HG02571 (cell line): Measurements from ENCODE around the gene ARMCX6.
"Not testable (repeated sequence)": the region's sequence is repeated elsewhere in the genome, so short reads cannot be mapped to it uniquely, and the experiment has no call there.

ENCODE experiments used
- ATAC-seq: cut with Tn5 transposase; IDR thresholded peaks from one replicate; pipeline ENCODE4 v1.9.1; 2021; ENCODE audit warnings: mild to moderate bottlenecking, moderate library complexity; ENCODE audit not compliant: unreplicated experiment

Gene ARMCX6

DNA sequence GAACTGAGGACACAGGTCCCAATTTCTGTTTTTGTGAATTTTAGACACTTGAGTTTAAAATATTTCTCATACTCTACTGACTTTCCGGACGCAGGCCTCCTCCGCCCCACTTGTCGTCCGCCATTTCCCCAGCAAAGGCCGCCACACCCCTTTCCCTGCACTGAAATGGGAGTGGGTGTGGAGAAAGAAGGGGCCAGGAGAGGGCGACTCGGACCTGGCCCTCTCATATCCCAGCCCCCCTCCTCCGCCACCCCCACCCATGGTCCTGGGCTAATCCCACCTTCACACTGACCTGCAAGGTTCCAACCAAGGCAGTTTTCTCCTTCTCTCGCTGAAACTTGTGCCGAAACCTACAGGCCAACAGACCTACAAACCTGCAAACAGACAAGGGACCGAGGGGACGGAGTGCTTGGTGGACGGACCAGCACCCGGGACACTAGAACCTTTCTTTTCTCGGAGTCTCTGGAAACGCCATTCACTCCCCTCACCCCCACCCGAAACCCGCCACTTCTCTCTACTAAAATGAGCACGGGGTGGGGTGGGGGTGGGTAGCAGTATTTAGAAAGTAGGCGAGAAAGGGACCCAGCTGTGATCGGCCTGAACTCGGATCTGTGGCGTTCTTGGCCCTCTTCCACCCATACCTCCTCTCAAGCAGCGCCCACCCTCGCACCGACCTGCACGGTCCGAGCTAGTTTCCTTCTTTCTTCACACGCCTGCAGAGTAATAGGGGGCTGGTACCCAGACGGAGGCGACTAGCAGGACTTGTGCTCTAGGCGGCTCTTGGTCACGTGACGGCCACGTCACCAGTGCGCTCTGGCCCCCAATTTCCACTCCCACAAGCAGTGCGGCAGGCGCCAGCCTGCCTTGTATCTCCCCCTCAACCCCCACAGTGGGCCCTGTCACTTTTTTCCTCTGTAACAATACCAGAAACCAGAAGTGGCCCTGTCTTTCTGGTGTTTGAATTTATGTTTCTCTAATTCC, at the start of gene ARMCX6:
ARMCX6 (minus strand) TSS at position 790 of the 981 bp plus-strand sequence. CDS start 1,380 bp downstream, outside the sequence.
- ATAC-seq, result peak; percentile 92

DNA sequence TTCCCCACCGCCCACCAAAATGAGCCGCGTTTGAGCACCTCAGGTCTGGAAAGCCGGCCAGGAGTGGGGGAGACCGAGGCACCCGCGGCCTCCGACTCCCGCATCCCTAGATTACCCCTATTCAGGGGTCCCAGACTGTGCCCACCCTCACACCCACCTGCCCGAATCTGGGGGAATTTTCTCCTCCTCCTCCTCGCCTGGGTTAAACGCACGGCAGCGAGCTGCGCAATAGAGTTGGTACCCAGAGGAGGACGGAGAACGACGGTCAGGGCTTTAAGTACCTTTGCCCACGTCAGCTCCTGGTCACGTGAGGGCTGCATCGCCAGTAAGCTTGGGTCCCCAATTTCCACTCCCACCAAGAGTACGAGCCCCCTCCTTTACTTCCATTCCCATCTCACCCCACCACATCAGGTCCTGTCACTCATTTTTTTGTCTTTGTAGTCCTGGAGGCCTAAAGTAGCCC, 41.8 kb upstream of the ARMCX6 start, which contains the start of gene ARMCX2:
ARMCX2 (minus strand) TSS at position 250 of the 463 bp plus-strand sequence. CDS start 2,262 bp downstream, outside the sequence.
- ATAC-seq, result peak; percentile 68

DNA sequence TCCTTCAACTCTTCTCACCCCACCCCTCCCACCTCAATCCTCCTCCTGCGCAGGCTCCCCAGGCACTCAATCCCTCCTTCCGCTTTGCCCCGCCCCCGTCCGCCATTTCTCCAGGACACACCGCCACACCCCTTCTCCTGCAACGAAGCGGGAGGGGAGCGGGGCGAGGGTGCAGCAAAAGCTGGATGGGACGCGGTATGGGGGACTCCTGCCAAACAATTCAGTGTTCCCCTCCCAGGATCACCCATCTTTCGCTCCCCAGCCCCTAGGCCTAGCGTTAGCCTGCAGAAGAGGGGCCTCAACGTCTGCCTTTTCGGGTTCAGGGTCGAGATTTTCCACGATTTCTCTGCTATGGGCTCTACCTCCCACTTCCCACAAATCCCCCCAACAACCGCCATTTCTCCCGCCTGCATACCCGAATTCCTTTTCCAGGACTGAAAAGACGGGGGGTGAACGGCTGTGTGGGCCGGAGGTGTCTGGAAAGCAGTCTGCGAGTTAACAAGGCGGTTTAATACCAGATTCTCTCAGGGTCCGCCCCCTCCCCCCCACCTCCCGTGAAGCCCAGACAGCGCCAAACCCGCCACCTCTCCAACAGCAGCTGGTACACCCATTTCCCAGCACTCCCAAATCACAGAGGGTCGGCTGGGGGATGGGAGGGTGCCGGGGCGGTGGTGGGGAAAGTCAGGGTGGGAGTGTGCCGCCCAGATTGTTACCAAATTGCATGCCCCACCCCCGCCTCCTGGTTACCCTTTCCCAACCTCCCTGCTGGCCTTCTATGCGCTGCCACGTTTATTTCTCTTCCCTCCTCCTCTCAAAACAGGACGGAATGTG, 41.1 kb upstream of the ARMCX6 start:
- ATAC-seq, result peak; percentile 56

GRCh38 chrX:101657495-101657894, 39.7 kb upstream of the ARMCX6 start:
- ATAC-seq, result no peak

DNA sequence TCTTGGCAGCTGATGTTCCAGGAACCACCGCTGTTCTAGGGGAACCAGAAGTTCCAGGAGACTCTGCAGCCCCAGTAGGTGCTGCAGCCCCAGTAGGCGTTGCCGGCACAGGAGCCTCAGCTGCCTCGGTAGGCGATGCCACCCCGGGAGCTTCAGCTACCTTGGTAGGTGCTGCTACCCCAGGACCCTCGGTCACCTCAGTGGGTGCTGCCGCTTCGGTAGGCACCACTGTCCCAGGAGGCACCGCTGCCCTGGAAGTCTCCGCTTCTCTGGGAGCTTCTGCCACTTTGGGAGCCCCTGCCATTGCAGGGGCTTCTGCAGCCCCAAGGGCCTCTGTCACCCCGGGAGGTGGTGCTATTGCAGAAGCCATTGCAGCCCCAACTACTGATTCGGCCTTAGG, 39.0 kb upstream of the ARMCX6 start:
- no peak for ATAC-seq

DNA sequence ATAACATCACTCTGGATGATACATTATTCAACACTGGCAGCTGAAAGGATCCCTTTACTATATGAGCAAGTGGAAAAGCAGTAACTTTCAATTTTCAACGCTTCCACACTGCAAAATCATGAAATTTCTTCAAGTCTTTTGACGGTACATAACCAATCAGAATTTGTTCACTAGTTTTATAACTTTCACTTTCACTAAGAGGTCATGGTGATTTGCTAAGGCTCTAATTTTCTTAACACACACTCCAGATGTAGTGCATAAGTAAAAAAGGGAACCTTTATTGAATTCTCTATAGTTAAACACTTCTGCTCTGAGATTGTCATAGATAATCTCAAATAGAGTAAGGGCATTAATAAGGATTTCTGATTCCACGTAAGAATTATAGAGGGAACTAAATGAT, 37.7 kb upstream of the ARMCX6 start:
- no peak for ATAC-seq

DNA sequence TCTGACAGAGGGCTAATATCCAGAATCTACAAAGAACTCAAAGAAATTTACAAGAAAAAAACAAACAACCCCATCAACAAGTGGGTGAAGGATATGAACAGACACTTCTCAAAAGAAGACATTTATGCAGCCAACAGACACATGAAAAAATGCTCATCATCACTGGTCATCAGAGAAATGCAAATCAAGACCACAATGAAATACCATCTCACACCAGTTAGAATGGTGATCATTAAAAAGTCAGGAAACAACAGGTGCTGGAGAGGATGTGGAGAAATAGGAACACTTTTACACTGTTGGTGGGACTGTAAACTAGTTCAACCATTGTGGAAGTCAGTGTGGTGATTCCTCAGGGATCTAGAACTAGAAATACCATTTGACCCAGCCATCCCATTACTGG, 29.9 kb upstream of the ARMCX6 start:
- ATAC-seq, result not testable (repeated sequence)

- ATAC-seq, result no peak
Observed at GRCh38 chrX:101642093-101642492, 24.3 kb upstream of the ARMCX6 start.

DNA sequence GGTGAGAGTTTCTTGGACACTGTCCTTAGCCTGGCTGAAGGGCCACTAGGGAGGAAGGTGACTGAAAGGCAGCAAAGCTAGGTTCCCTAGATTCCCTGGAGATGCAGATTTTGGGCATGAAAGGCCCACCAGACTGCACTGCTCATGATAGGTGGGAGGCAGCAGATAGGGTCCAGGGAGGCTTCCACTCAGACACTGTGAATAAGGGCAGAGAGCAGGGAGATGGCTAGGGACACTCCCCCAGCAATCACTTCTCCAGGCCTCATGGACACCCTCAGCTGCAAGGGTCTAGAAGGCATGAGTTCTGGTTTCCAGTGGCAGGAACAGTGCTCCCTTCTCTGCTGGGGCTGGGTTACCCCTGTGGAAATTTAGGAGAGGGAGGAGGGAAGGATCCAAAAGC, 21.8 kb upstream of the ARMCX6 start:
- no peak for ATAC-seq

GRCh38 chrX:101619364-101619763, 1.6 kb upstream of the ARMCX6 start:
- no peak for ATAC-seq

- ATAC-seq, result no peak
Observed at GRCh38 chrX:101605728-101606127, 12.1 kb downstream of the ARMCX6 start.

- no peak for ATAC-seq
Observed at GRCh38 chrX:101605146-101605545, 12.7 kb downstream of the ARMCX6 start.

- no peak for ATAC-seq
Observed at GRCh38 chrX:101602077-101602476, 15.7 kb downstream of the ARMCX6 start.

DNA sequence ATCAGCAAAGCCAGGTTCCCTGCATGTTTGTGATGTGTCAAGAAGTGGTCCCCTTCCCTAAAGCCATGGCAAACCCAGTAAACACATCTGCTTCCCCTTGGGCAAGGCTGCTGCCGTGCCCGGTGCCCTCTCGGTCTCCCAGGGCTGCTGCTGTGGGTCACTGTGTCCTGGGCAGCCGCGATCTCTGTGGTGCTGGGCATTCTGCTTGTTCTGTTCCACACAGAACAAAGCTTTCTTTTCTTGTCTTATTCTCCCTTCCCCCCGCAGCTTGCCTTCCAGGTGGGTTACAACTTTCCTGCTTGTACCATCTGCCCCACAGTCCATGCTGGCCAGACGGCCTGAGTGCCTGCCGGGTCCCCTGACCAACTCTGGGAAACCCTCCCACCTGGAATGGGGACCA, 18.2 kb downstream of the ARMCX6 start:
- not testable (repeated sequence) for ATAC-seq

DNA sequence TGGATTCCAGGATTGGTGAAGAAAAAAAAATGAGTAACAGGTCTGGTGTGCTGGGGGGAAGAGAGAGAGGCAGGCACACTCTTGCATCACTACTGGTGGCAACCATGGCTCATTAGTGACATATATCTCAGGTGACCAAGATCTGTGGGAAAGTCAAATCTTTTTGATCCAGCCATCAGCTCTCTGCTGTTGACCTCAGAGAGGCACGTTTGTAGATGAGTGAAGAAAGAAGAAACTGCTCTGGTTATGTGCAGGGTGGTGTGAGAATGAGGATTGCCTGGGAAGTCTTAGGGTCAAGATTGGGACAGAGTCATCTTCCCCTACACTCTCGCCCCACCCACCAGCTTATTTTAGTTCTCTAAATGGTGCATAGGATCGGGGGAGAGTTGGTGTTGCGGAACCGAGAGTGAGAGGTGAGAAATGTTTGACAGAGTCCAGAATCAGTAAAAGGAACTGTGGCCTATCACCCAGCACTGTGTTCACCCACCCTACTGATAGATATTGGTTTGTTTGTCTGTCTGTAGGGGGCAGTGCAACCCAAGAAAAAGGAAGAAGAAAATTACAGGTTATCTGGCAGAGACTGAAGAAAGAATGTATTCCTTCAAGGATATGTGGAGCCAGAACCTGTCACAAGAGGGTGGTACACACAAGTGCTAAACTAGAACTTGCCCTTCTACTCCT, 21.9 kb downstream of the ARMCX6 start:
- ATAC-seq, result peak; percentile 98
